GM12801 (cell line): ENCODE results near the gene PARVA.

ENCODE experiments used
- CTCF ChIP-seq: IDR thresholded peaks from one replicate; pipeline ENCODE4 v1.5.1; 2011; ENCODE audit warnings: control low read depth; ENCODE audit not compliant: insufficient read length; ENCODE audit errors: extremely low read depth

Gene PARVA

GRCh38 chr11:12543596-12544415 is 166.4 kb downstream of the PARVA start:
- TF ChIP-seq CTCF = no peak

- no peak for TF ChIP-seq CTCF
These were observed 167.8 kb downstream of the PARVA start for GRCh38 chr11:12544986-12545775.

GRCh38 chr11:12546122-12546521 is 168.8 kb downstream of the PARVA start:
- TF ChIP-seq CTCF = no peak

- TF ChIP-seq CTCF = no peak
These were observed 169.3 kb downstream of the PARVA start for GRCh38 chr11:12546660-12547059.

GRCh38 chr11:12547953-12548650 is 170.7 kb downstream of the PARVA start:
- TF ChIP-seq CTCF = no peak

GRCh38 chr11:12552692-12553091 is 175.3 kb downstream of the PARVA start:
- no peak for TF ChIP-seq CTCF

GRCh38 chr11:12554122-12554521 is 176.8 kb downstream of the PARVA start:
- TF ChIP-seq CTCF = no peak
